Measurements from ENCODE around the gene MAML3.

Gene MAML3

GRCh38 chr4:139783741-139784484 lies 370.1 kb downstream of the MAML3 start:
- no peaks in the 10 kb centered on the region for H3F3A ChIP-seq (ENCODE audit: control insufficient read depth, insufficient read depth)
- no peak overlapping the region for H3K4me3 ChIP-seq (ENCODE audit: low read length)
- no peak overlapping the region for H3K27ac ChIP-seq (ENCODE audit: low read depth, low read length)
- no peaks in the 10 kb centered on the region for H3K79me2 ChIP-seq (ENCODE audit: control insufficient read depth, low read length)
- no peaks in the 10 kb centered on the region for H3K9me3 ChIP-seq (ENCODE audit: control insufficient read depth, insufficient read depth, low read length)
- no peaks in the 10 kb centered on the region for H3K27me3 ChIP-seq (ENCODE audit: control insufficient read depth, low read length)
- no peaks in the 10 kb centered on the region for H3K9me2 ChIP-seq (replicated peaks; ENCODE audit: control insufficient read depth, low read length)
- no peak for TF ChIP-seq EZH2phosphoT487 (IDR thresholded peaks at IDR 0.05; ENCODE audit: borderline replicate concordance, low read length)
- H3K36me3 ChIP-seq (ENCODE audit: control insufficient read depth, low read length), result no peaks in the 10 kb centered on the region
- no peak overlapping the region for H3K4me2 ChIP-seq (ENCODE audit: low read length)
- H4K20me1 ChIP-seq (ENCODE audit: control insufficient read depth, insufficient read depth, low read depth, low read length), result no peaks in the 10 kb centered on the region
- no peaks in the 10 kb centered on the region for H3K4me1 ChIP-seq (ENCODE audit: control insufficient read depth, low read length)

- H3K27me3 ChIP-seq (ENCODE audit: control insufficient read depth, low read length), result no peaks in the 10 kb centered on the region
- no peak overlapping the region for H3K27ac ChIP-seq (ENCODE audit: low read depth, low read length)
- no peak overlapping the region for H3K4me2 ChIP-seq (ENCODE audit: low read length)
- H3K36me3 ChIP-seq (ENCODE audit: control insufficient read depth, low read length), result no peaks in the 10 kb centered on the region
- H4K20me1 ChIP-seq (ENCODE audit: control insufficient read depth, insufficient read depth, low read depth, low read length), result no peaks in the 10 kb centered on the region
- no peak overlapping the region for H3K4me3 ChIP-seq (ENCODE audit: low read length)
- H3F3A ChIP-seq (ENCODE audit: control insufficient read depth, insufficient read depth), result no peaks in the 10 kb centered on the region
- no peaks in the 10 kb centered on the region for H3K79me2 ChIP-seq (ENCODE audit: control insufficient read depth, low read length)
- no peaks in the 10 kb centered on the region for H3K9me3 ChIP-seq (ENCODE audit: control insufficient read depth, insufficient read depth, low read length)
- TF ChIP-seq CTCF (IDR thresholded peaks at IDR 0.05; ENCODE audit: low read depth, low read length, poor library complexity, severe bottlenecking) (no peak), EZH2phosphoT487 (IDR thresholded peaks at IDR 0.05; ENCODE audit: borderline replicate concordance, low read length) (no peak)
- H3K4me1 ChIP-seq (ENCODE audit: control insufficient read depth, low read length), result no peaks in the 10 kb centered on the region
- H3K9me2 ChIP-seq (replicated peaks; ENCODE audit: control insufficient read depth, low read length), result no peaks in the 10 kb centered on the region
These were observed 371.0 kb downstream of the MAML3 start for GRCh38 chr4:139782926-139783522.

- no peaks in the 10 kb centered on the region for H3K9me2 ChIP-seq (replicated peaks; ENCODE audit: control insufficient read depth, low read length)
- TF ChIP-seq EZH2phosphoT487 (IDR thresholded peaks at IDR 0.05; ENCODE audit: borderline replicate concordance, low read length) (no peak), CTCF (IDR thresholded peaks at IDR 0.05; ENCODE audit: low read depth, low read length, poor library complexity, severe bottlenecking) (no peak)
- H3K4me3 ChIP-seq (ENCODE audit: low read length), result no peak overlapping the region
- no peaks in the 10 kb centered on the region for H3F3A ChIP-seq (ENCODE audit: control insufficient read depth, insufficient read depth)
- no peak overlapping the region for H3K27ac ChIP-seq (ENCODE audit: low read depth, low read length)
- H3K79me2 ChIP-seq (ENCODE audit: control insufficient read depth, low read length), result no peaks in the 10 kb centered on the region
- no peaks in the 10 kb centered on the region for H4K20me1 ChIP-seq (ENCODE audit: control insufficient read depth, insufficient read depth, low read depth, low read length)
- H3K36me3 ChIP-seq (ENCODE audit: control insufficient read depth, low read length), result no peaks in the 10 kb centered on the region
- H3K9me3 ChIP-seq (ENCODE audit: control insufficient read depth, insufficient read depth, low read length), result no peaks in the 10 kb centered on the region
- H3K4me1 ChIP-seq (ENCODE audit: control insufficient read depth, low read length), result no peaks in the 10 kb centered on the region
- no peak overlapping the region for H3K4me2 ChIP-seq (ENCODE audit: low read length)
- no peaks in the 10 kb centered on the region for H3K27me3 ChIP-seq (ENCODE audit: control insufficient read depth, low read length)
These were observed 372.9 kb downstream of the MAML3 start for GRCh38 chr4:139781066-139781465.

GRCh38 chr4:139779691-139780090 lies 374.3 kb downstream of the MAML3 start:
- Histone ChIP-seq H3K27me3 (ENCODE audit: control insufficient read depth, low read length) (no peaks in the 10 kb centered on the region), H3K36me3 (ENCODE audit: control insufficient read depth, low read length) (no peaks in the 10 kb centered on the region), H3F3A (ENCODE audit: control insufficient read depth, insufficient read depth) (no peaks in the 10 kb centered on the region), H3K9me3 (ENCODE audit: control insufficient read depth, insufficient read depth, low read length) (no peaks in the 10 kb centered on the region), H3K9me2 (replicated peaks; ENCODE audit: control insufficient read depth, low read length) (no peaks in the 10 kb centered on the region), H4K20me1 (ENCODE audit: control insufficient read depth, insufficient read depth, low read depth, low read length) (no peaks in the 10 kb centered on the region), H3K4me1 (ENCODE audit: control insufficient read depth, low read length) (no peaks in the 10 kb centered on the region), H3K4me2 (ENCODE audit: low read length) (no peak overlapping the region), H3K79me2 (ENCODE audit: control insufficient read depth, low read length) (no peaks in the 10 kb centered on the region), H3K4me3 (ENCODE audit: low read length) (no peak overlapping the region), H3K27ac (ENCODE audit: low read depth, low read length) (no peak overlapping the region)
- no peak for TF ChIP-seq EZH2phosphoT487 (IDR thresholded peaks at IDR 0.05; ENCODE audit: borderline replicate concordance, low read length)

Measured in DOHH2 (cell line).